Measurements from ENCODE around the gene BCAS3.
A peak's percentile ranks its signal among the peaks of the same experiment; 100 is the strongest.
"Not testable (repeated sequence)": the region's sequence is repeated elsewhere in the genome, so short reads cannot be mapped to it uniquely, and the experiment has no call there.

The BCAS3 gene

DNA sequence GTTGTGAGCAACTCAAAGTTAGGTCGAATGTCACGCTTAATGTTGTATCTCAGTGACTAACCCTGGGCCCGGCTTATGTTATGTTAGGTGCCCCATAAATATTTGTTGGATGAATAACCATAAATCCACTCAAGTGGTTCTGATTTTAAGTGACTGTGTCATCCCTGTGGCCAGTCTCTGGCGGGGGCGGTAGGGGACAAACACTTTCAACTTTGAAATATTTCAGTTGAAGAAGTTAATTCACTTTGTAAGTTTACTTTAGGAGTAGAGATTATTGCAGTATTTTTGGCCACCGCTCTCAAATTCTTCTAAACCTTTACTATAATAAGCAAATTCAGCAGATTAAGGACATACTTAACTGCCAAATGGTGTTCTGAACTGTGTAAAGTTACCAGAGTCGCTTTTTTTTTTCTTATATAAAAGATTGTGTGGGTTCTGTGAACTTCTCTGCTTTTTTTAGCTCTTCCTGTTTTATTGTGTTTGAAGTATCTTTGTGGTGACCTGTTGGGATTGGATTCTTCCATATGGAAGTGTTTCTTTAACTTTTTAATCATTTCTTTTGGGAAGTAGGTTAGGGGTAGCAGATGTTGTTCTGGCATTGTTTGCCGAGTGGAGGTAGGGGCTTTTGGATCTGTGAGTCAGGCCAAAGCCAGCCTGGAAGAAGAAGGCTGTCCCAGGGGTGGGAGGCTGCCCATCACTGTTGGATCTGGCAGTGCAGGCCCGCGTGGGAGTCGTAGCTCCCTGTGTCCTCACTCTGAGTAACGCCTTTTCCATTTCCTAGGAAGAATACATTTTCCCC, 660.5 kb downstream of the BCAS3 start:
- peak; percentile 62 for DNase-seq (ENCODE audit: low read depth)

- no peak for DNase-seq (ENCODE audit: low read depth)
Observed at GRCh38 chr17:61338874-61339478, 661.3 kb downstream of the BCAS3 start.

GRCh38 chr17:61340431-61341209, 663.0 kb downstream of the BCAS3 start:
- DNase-seq (ENCODE audit: low read depth) = no peak

GRCh38 chr17:61343576-61343975, 665.9 kb downstream of the BCAS3 start:
- no peak for DNase-seq (ENCODE audit: low read depth)

GRCh38 chr17:61345061-61345460, 667.4 kb downstream of the BCAS3 start:
- no peak for DNase-seq (ENCODE audit: low read depth)

GRCh38 chr17:61345825-61346666, 668.4 kb downstream of the BCAS3 start:
- no peak for DNase-seq (ENCODE audit: low read depth)

- DNase-seq (ENCODE audit: low read depth) = no peak
Observed at GRCh38 chr17:61349350-61349749, 671.7 kb downstream of the BCAS3 start.

GRCh38 chr17:61351745-61352407, 674.2 kb downstream of the BCAS3 start:
- no peak for DNase-seq (ENCODE audit: low read depth)

DNA sequence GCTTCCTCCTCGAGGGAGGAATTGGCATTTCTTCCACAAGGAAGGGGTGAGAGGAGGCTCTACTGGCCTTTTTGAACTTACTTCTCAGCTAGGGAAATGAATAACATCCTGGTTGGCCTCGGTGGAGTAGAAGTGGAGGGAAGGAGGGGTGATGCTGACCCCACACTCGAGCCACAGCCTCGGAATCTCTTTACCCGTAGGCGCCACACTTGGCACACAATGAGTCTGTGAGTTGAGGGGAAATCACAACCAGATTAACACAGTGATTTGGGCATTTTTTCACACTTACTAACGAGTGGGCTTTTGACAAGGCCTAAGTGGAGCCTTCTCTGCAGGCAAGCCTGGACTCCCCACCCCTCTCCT, 674.7 kb downstream of the BCAS3 start:
- no peak for DNase-seq (ENCODE audit: low read depth)

DNA sequence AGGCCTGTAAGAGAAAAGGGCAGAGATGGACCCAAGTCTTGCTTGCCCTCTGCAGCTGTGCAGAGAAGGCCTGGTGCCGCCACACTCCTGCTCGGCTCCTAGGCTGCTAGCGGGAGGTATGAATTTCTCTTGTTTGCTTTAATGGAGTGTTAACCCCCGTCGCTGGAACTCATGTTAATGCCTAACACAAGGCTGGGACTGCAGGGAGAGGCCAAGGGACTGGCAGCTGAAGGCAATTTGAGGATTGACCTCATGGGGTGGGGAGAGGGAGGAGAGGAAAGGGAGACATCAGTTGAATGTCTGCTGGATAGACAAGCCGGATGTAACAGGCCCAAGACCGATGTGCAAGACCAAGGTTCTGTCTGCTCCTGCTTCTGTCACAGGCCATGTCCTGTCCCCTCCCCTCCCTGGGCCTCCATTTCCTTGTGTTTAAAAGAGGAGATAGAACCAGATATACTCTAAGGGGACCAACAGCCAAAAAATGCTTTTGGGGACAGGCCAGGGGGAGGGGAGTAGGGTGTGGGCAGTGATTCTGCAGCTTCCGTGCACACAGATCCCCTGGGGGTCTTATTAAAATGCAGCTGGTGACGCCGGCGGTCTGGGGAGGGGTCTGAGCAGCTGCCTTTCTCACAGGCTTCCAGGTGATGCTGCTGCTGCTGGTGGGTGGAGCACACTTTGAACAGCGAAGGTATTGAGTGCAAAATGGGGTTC, 675.3 kb downstream of the BCAS3 start:
- no peak for DNase-seq (ENCODE audit: low read depth)

- DNase-seq (ENCODE audit: low read depth) = no peak
Observed at GRCh38 chr17:61353615-61354014, 676.0 kb downstream of the BCAS3 start.

GRCh38 chr17:61354895-61355874, 677.5 kb downstream of the BCAS3 start:
- DNase-seq (ENCODE audit: low read depth) = no peak

- DNase-seq (ENCODE audit: low read depth) = not testable (repeated sequence)
Observed at GRCh38 chr17:61357061-61357460, 679.4 kb downstream of the BCAS3 start.

- not testable (repeated sequence) for DNase-seq (ENCODE audit: low read depth)
Observed at GRCh38 chr17:61359513-61359912, 681.9 kb downstream of the BCAS3 start.

GRCh38 chr17:61360318-61360943, 682.8 kb downstream of the BCAS3 start:
- no peak for DNase-seq (ENCODE audit: low read depth)

DNA sequence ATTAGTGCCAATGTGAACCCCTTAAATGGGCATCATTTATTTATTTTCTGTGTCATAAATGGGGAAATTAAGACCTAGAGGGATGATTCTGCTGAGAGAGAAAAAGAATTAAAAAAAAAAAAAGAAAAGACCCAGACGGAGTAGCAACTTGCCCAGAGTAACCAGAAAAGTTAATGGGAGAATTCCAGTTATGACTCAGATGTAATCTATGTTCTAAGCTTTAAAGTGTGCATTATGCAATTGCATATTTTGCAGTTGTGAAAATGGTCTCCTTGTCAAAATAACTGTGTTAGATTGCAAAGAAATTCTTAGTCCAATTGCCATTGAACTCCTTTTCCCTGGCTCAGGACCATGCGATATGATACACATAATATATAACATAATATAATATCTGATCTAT, 683.4 kb downstream of the BCAS3 start:
- DNase-seq (ENCODE audit: low read depth) = no peak

GRCh38 chr17:61362396-61362795, 684.7 kb downstream of the BCAS3 start:
- DNase-seq (ENCODE audit: low read depth) = no peak

DNA sequence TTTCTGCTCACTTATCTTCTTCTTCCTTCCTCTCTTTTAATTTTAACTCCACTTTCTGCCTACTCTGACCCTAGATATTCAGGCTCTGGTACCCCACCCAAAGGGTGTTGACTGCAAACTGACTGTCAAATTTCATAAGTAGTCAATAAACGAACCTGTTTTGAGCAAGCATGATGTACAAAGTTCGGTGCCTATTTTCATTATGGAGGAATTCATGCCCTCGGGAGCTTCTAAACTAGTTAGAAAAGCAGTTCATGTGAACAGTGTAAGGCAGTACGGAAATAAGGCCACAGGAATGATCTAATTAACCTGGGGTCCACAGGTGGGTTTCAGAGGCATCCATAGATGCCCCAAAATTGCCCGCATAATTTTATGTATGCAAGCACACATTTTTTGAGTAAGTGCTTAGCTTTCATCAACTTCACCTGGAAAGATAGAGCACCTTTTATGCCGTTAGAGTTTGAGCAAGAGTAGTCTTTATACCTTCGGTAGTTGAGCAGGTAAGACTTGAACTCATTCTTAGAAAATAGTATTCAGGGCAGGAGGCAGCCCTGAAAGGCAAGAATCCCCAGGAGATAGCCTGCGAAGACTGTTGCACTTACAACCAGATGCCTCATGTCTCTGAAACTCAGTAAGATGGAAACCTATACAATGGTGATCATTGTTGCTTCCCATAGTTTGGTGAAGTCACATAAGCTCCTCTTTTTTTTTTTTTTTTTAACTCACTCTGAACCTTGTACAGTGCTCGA, 685.4 kb downstream of the BCAS3 start:
- no peak for DNase-seq (ENCODE audit: low read depth)

Data from HS-27A (cell line).